PC-3 (cell line): ENCODE results near the gene PKP1. TPM values are rescaled to one million over a fixed set of nuclear protein-coding genes. Genes with fewer than 3 reads are reported as not detected.
"Not testable (repeated sequence)": the region's sequence is repeated elsewhere in the genome, so short reads cannot be mapped to it uniquely, and the experiment has no call there.

Experiments
- ATAC-seq: fragments of 200-7000 bp; cut with Tn5 transposase; 2 replicates; pipeline ENCODE4 v1.9.1; 2020; ENCODE audit warnings: mild to moderate bottlenecking, moderate library complexity
- BruUV-seq: library from RNA; stranded (reverse); fragments of 400-500 nt; replicated peaks from 2 replicates; lab custom pipeline; 2021; lab: Mats Ljungman, UMichigan
- CTCF ChIA-PET: fragments of 300-600 bp; sonication (Branson Sonifier 250); formaldehyde crosslinking; loops from one replicate; lab custom pipeline; 2022; ENCODE audit warnings: antibody characterized with exemption; lab: Charles Lee
- POLR2A ChIA-PET: fragments of 300-600 bp; sonication (Branson Sonifier 250); formaldehyde crosslinking; loops from one replicate; lab custom pipeline; 2022; ENCODE audit warnings: antibody characterized with exemption; ENCODE audit not compliant: unreplicated experiment; lab: Charles Lee
- DNase-seq: peaks from one replicate; pipeline ENCODE4 v3.0.0-alpha.2; 2015
- H2AFZ ChIP-seq: fragments of 300-600 bp; sonication (generic); 2 replicates; pipeline ENCODE4 v1.6.0; 2016; ENCODE audit warnings: antibody characterized with exemption, low read length
- H3F3A ChIP-seq: fragments of 300-600 bp; sonication (generic); one replicate; pipeline ENCODE4 v1.6.0; 2017; ENCODE audit warnings: antibody characterized with exemption, low read length, control low read depth, mild to moderate bottlenecking; ENCODE audit not compliant: unreplicated experiment
- H3K27ac ChIP-seq: fragments of 300-600 bp; sonication (generic); 2 replicates; pipeline ENCODE4 v1.5.1; 2016; ENCODE audit warnings: mild to moderate bottlenecking, low read length
- H3K27me3 ChIP-seq: fragments of 300-600 bp; sonication (generic); 2 replicates; pipeline ENCODE4 v1.6.1; 2016; ENCODE audit warnings: low read length, mixed read lengths
- H3K36me3 ChIP-seq: fragments of 300-600 bp; sonication (generic); 2 replicates; pipeline ENCODE4 v1.6.1; 2016; ENCODE audit warnings: low read depth, mixed run types, low read length, mixed read lengths
- H3K4me1 ChIP-seq: fragments of 300-600 bp; sonication (generic); 2 replicates; pipeline ENCODE4 v1.5.1; 2016; ENCODE audit warnings: low read length; ENCODE audit not compliant: insufficient read depth
- H3K4me2 ChIP-seq: fragments of 300-600 bp; sonication (generic); 2 replicates; pipeline ENCODE4 v1.6.0; 2016; ENCODE audit warnings: low read length
- H3K4me3 ChIP-seq: fragments of 300-600 bp; sonication (generic); 2 replicates; pipeline ENCODE4 v1.5.1; 2016; ENCODE audit warnings: mild to moderate bottlenecking, low read length, mixed read lengths
- H3K79me2 ChIP-seq: fragments of 300-600 bp; sonication (generic); 2 replicates; pipeline ENCODE4 v1.6.1; 2017; ENCODE audit warnings: low read length, mixed read lengths
- H3K9ac ChIP-seq: fragments of 300-600 bp; sonication (generic); 2 replicates; pipeline ENCODE4 v1.6.0; 2016; ENCODE audit warnings: mild to moderate bottlenecking, low read length
- H3K9me2 ChIP-seq: fragments of 300-600 bp; sonication (generic); replicated peaks from 2 replicates; pipeline ENCODE4 v1.6.1; 2016; ENCODE audit warnings: mixed run types, low read length, mixed read lengths
- H3K9me3 ChIP-seq: fragments of 300-600 bp; sonication (generic); 2 replicates; pipeline ENCODE4 v1.6.1; 2016; ENCODE audit warnings: low read length, mixed read lengths
- H4K20me1 ChIP-seq: fragments of 300-600 bp; sonication (generic); 2 replicates; pipeline ENCODE4 v1.6.1; 2016; ENCODE audit warnings: low read length, mixed read lengths
- EZH2 ChIP-seq: fragments of 300-600 bp; sonication (generic); IDR thresholded peaks from one replicate; pipeline ENCODE4 v1.6.1; 2017; ENCODE audit warnings: antibody characterized with exemption, mild to moderate bottlenecking, low read length; ENCODE audit not compliant: unreplicated experiment
- EZH2phosphoT487 ChIP-seq: fragments of 300-600 bp; sonication (generic); IDR thresholded peaks from 2 replicates; pipeline ENCODE4 v1.6.1; 2018; ENCODE audit warnings: mild to moderate bottlenecking, antibody characterized with exemption, low read length, borderline replicate concordance
- intact Hi-C: fragments of 100-400 bp; cut with micrococcal nuclease; formaldehyde crosslinking; loops from 2 replicates; pipeline ENCODE4 v1.9.0; 2023
- total RNA-seq: library from RNA; depleted of rRNA; stranded (reverse); fragments of >200 nt; gene quantifications from 2 replicates; pipeline ENCODE4 v1.2.3, GENCODE V29; 2014
- TF ChIP-seq, protein P1 (sequence below): fragments of 300-600 bp; sonication (generic); conservative IDR thresholded peaks from 2 replicates; pipeline ENCODE4 v1.5.1; 2017; ENCODE audit warnings: antibody characterized with exemption, low read depth, mild to moderate bottlenecking, low read length

The PKP1 gene
- total RNA-seq, 1 experiment from 2014 or later = 211 TPM

DNA sequence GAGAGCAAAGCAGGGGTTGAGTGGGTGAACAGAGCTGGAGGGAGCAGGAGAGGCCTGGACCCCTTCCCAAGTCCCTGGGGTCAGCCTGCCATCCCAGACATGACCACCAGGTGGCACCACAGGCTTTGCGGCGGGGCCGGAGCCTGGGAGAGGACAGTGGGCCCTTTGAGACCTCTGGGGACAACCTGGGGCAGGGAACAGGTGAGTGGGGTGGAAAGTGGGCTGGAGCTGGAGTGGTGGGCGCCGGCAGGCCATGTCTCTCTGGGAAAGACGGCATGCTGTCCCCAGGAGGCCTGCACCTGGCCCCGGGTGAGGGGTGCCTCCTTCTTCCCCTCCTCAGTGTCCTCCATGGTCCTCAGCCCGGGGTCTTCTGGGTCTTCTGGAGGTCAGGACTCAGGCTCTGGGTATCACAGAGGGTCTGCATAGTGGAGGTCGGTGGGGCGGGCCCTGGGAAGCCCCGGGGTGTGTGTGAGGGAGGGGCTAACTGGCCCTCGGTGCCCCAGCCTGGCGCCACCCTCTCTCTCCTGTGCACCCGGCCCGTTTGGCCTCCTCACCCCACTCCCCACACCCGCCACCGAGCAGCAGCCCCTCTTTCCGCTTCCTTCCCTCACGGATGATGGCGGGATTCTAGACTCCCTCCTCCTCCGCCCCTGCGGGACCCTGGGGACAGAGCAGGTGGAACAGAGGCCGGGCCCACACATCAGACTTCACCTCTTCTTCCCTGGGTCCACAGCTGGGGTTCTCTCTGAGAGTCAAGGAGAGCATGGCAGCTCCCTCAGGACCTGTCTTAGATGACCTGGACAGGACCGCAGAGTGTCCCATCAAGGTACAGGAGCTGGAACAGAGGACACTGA is 28.5 kb upstream of the PKP1 start:
- Histone ChIP-seq H3K9ac (no peak overlapping the region), H3K36me3 (no peaks in the 10 kb centered on the region), H3K79me2 (no peaks in the 10 kb centered on the region), H3K4me2 (no peak overlapping the region), H3K4me1 (no peaks in the 10 kb centered on the region), H4K20me1 (no peaks in the 10 kb centered on the region), H3K9me3 (no peaks in the 10 kb centered on the region), H2AFZ (peak overlapping the region; percentile 9; the same call in 1 of the 2 replicates), H3K9me2 (no peaks in the 10 kb centered on the region), H3F3A (no peaks in the 10 kb centered on the region), H3K27me3 (no peaks in the 10 kb centered on the region), H3K4me3 (no peak overlapping the region), H3K27ac (no peak overlapping the region)
- TF ChIP-seq, protein P1, sequence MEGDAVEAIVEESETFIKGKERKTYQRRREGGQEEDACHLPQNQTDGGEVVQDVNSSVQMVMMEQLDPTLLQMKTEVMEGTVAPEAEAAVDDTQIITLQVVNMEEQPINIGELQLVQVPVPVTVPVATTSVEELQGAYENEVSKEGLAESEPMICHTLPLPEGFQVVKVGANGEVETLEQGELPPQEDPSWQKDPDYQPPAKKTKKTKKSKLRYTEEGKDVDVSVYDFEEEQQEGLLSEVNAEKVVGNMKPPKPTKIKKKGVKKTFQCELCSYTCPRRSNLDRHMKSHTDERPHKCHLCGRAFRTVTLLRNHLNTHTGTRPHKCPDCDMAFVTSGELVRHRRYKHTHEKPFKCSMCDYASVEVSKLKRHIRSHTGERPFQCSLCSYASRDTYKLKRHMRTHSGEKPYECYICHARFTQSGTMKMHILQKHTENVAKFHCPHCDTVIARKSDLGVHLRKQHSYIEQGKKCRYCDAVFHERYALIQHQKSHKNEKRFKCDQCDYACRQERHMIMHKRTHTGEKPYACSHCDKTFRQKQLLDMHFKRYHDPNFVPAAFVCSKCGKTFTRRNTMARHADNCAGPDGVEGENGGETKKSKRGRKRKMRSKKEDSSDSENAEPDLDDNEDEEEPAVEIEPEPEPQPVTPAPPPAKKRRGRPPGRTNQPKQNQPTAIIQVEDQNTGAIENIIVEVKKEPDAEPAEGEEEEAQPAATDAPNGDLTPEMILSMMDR = peak; percentile 100
- TF ChIP-seq EZH2phosphoT487 = no peak
- ChIA-PET CTCF (interaction anchor here (0.6 to 1.6 kb wide), 7 partner anchors 11 to 107 kb away, joined by 3 to 13 read pairs (median 4); partner anchors contain the start of gene TMEM9), POLR2A (no interaction called here)
- intact Hi-C loops = loop anchor here (1.0 kb wide), 2 partner anchors 91 to 106 kb away; no protein-coding TSS in a partner anchor
- ATAC-seq (peak; percentile 87), DNase-seq (peak; percentile 98)
- BruUV-seq = no TSS peak

GRCh38 chr1:201255479-201256362 is 27.6 kb upstream of the PKP1 start:
- BruUV-seq = no TSS peak
- CTCF ChIA-PET = no interaction called here

DNA sequence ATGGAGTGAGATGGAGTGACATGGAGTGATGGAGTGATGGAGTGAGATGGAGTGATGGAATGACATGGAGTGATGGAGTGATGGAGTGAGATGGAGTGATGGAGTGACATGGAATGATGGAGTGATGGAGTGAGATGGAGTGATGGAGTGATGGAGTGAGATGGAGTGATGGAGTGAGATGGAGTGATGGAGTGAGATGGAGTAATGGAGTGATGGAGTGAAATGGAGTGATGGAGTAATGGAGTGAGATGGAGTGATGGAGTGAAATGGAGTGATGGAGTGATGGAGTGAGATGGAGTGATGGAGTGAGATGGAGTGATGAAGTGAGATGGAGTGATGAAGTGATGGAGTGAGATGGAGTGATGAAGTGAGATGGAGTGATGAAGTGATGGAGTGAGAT is 25.2 kb upstream of the PKP1 start:
- H3K27me3 ChIP-seq, CTCF ChIA-PET: not testable (repeated sequence)

More at GRCh38 chr1:201255479-201256362, 27.6 kb upstream of the PKP1 start:
- H3K4me2 ChIP-seq = no peak overlapping the region
- H3K9me3 ChIP-seq = no peaks in the 10 kb centered on the region
- H3K79me2 ChIP-seq = no peaks in the 10 kb centered on the region
- intact Hi-C loops = no loop called here
- no peaks in the 10 kb centered on the region for H3K36me3 ChIP-seq
- no peak overlapping the region for H3K27ac ChIP-seq
- no peaks in the 10 kb centered on the region for H3F3A ChIP-seq
- no peak overlapping the region for H3K4me3 ChIP-seq
- POLR2A ChIA-PET = no interaction called here
- ATAC-seq = no peak
- TF ChIP-seq, protein P1 = no peak
- TF ChIP-seq EZH2 = no peak
- no peak for TF ChIP-seq EZH2phosphoT487
- H3K4me1 ChIP-seq = no peaks in the 10 kb centered on the region
- no peaks in the 10 kb centered on the region for H4K20me1 ChIP-seq
- H3K9me2 ChIP-seq = no peaks in the 10 kb centered on the region
- H2AFZ ChIP-seq = no peak overlapping the region
- no peak for DNase-seq
- no peak overlapping the region for H3K9ac ChIP-seq
- H3K27me3 ChIP-seq = no peaks in the 10 kb centered on the region

More for the DNA sequence above, 25.2 kb upstream of the PKP1 start:
- H3K4me1 ChIP-seq, H3K4me2 ChIP-seq, H3K9ac ChIP-seq, H4K20me1 ChIP-seq, BruUV-seq, intact Hi-C loops, DNase-seq, H3F3A ChIP-seq, H3K9me2 ChIP-seq, ATAC-seq, H2AFZ ChIP-seq, POLR2A ChIA-PET, H3K27ac ChIP-seq, H3K36me3 ChIP-seq, H3K9me3 ChIP-seq, H3K79me2 ChIP-seq, H3K4me3 ChIP-seq: not testable (repeated sequence)
